ENCODE measurements around the gene GNA15. TPM values are rescaled to one million over a fixed set of nuclear protein-coding genes. Genes with fewer than 3 reads are reported as not detected.
"Not testable (repeated sequence)": the region's sequence is repeated elsewhere in the genome, so short reads cannot be mapped to it uniquely, and the experiment has no call there.

Gene GNA15
- total and polyA plus RNA-seq, 2 donors, result 21.8 to 58.5 TPM

GRCh38 chr19:3149526-3150505, 14.0 kb downstream of the GNA15 start:
- H3K27me3 ChIP-seq (ENCODE audit: control insufficient read depth in 2 of 2, insufficient read depth in 1 of 2, low read length in 1 of 2), result no peaks in the 10 kb centered on the region
- peaks cover 6 to 28% of the 10 kb centered on the region in 2 donors for H3K4me1 ChIP-seq (ENCODE audit: control insufficient read depth in 2 of 2, insufficient read depth in 2 of 2, low read length in 2 of 2)
- no peak overlapping the region for H3K27ac ChIP-seq (ENCODE audit: low read depth in 1 of 2, low read length in 1 of 2)
- DNase-seq (ENCODE audit: low read depth in 6 of 9, low spot score in 9 of 9), result no peak
- peaks cover 2 to 4% of the 10 kb centered on the region in 2 donors for H3K9me3 ChIP-seq (ENCODE audit: control insufficient read depth in 2 of 2, insufficient read depth in 1 of 2, low read length in 1 of 2)
- WGBS, result 94% methylated on average over 35 of the region's 35 CpGs
- peaks cover 59 to 60% of the 10 kb centered on the region in 2 donors for H3K36me3 ChIP-seq (ENCODE audit: control insufficient read depth in 2 of 2, insufficient read depth in 2 of 2, low read length in 1 of 2)
- H3K4me3 ChIP-seq (ENCODE audit: low read length in 2 of 2), result no peak overlapping the region

GRCh38 chr19:3150739-3151329, 15.0 kb downstream of the GNA15 start:
- H3K4me1 ChIP-seq (ENCODE audit: control insufficient read depth in 2 of 2, insufficient read depth in 2 of 2, low read length in 2 of 2), result peaks cover 14 to 34% of the 10 kb centered on the region in 2 donors
- H3K36me3 ChIP-seq (ENCODE audit: control insufficient read depth in 2 of 2, insufficient read depth in 2 of 2, low read length in 1 of 2), result peaks cover 60 to 65% of the 10 kb centered on the region in 2 donors
- 97% methylated on average over 5 of the region's 5 CpGs for WGBS
- no peak for DNase-seq (ENCODE audit: low read depth in 6 of 9, low spot score in 9 of 9)
- no peak overlapping the region for H3K4me3 ChIP-seq (ENCODE audit: low read length in 2 of 2)
- peaks cover 2 to 14% of the 10 kb centered on the region in 2 donors for H3K9me3 ChIP-seq (ENCODE audit: control insufficient read depth in 2 of 2, insufficient read depth in 1 of 2, low read length in 1 of 2)
- no peaks in the 10 kb centered on the region for H3K27me3 ChIP-seq (ENCODE audit: control insufficient read depth in 2 of 2, insufficient read depth in 1 of 2, low read length in 1 of 2)
- H3K27ac ChIP-seq (ENCODE audit: low read depth in 1 of 2, low read length in 1 of 2), result no peak overlapping the region

GRCh38 chr19:3151563-3152418, 16.0 kb downstream of the GNA15 start:
- Histone ChIP-seq H3K4me1 (ENCODE audit: control insufficient read depth in 2 of 2, insufficient read depth in 2 of 2, low read length in 2 of 2) (peaks cover 16 to 35% of the 10 kb centered on the region in 2 donors), H3K36me3 (ENCODE audit: control insufficient read depth in 2 of 2, insufficient read depth in 2 of 2, low read length in 1 of 2) (peaks cover 61 to 69% of the 10 kb centered on the region in 2 donors), H3K9me3 (ENCODE audit: control insufficient read depth in 2 of 2, insufficient read depth in 1 of 2, low read length in 1 of 2) (peaks cover 2 to 16% of the 10 kb centered on the region in 2 donors), H3K4me3 (ENCODE audit: low read length in 2 of 2) (no peak overlapping the region), H3K27ac (ENCODE audit: low read depth in 1 of 2, low read length in 1 of 2) (peak overlapping the region in 1 of 2 donors; percentile 31), H3K27me3 (ENCODE audit: control insufficient read depth in 2 of 2, insufficient read depth in 1 of 2, low read length in 1 of 2) (no peaks in the 10 kb centered on the region)
- WGBS, result 84% methylated on average over 14 of the region's 14 CpGs
- no peak for DNase-seq (ENCODE audit: low read depth in 6 of 9, low spot score in 9 of 9)

- H3K36me3 ChIP-seq (ENCODE audit: control insufficient read depth in 2 of 2, insufficient read depth in 2 of 2, low read length in 1 of 2), result peaks cover 67 to 73% of the 10 kb centered on the region in 2 donors
- H3K4me1 ChIP-seq (ENCODE audit: control insufficient read depth in 2 of 2, insufficient read depth in 2 of 2, low read length in 2 of 2), result peaks cover 16 to 40% of the 10 kb centered on the region in 2 donors
- DNase-seq (ENCODE audit: low read depth in 6 of 9, low spot score in 9 of 9), result no peak
- 97% methylated on average over 3 of the region's 3 CpGs for WGBS
- peaks cover 2 to 16% of the 10 kb centered on the region in 2 donors for H3K9me3 ChIP-seq (ENCODE audit: control insufficient read depth in 2 of 2, insufficient read depth in 1 of 2, low read length in 1 of 2)
- H3K4me3 ChIP-seq (ENCODE audit: low read length in 2 of 2), result no peak overlapping the region
- no peaks in the 10 kb centered on the region for H3K27me3 ChIP-seq (ENCODE audit: control insufficient read depth in 2 of 2, insufficient read depth in 1 of 2, low read length in 1 of 2)
- peak overlapping the region in 1 of 2 donors; percentile 3 for H3K27ac ChIP-seq (ENCODE audit: low read depth in 1 of 2, low read length in 1 of 2)
Measured at GRCh38 chr19:3152419-3152780, 16.6 kb downstream of the GNA15 start.

GRCh38 chr19:3153286-3154230, 17.7 kb downstream of the GNA15 start:
- Histone ChIP-seq H3K27me3 (ENCODE audit: control insufficient read depth in 2 of 2, insufficient read depth in 1 of 2, low read length in 1 of 2) (no peaks in the 10 kb centered on the region), H3K4me1 (ENCODE audit: control insufficient read depth in 2 of 2, insufficient read depth in 2 of 2, low read length in 2 of 2) (peaks cover 16 to 41% of the 10 kb centered on the region in 2 donors), H3K36me3 (ENCODE audit: control insufficient read depth in 2 of 2, insufficient read depth in 2 of 2, low read length in 1 of 2) (peaks cover 69 to 80% of the 10 kb centered on the region in 2 donors), H3K4me3 (ENCODE audit: low read length in 2 of 2) (no peak overlapping the region), H3K9me3 (ENCODE audit: control insufficient read depth in 2 of 2, insufficient read depth in 1 of 2, low read length in 1 of 2) (peaks cover 2 to 16% of the 10 kb centered on the region in 2 donors), H3K27ac (ENCODE audit: low read depth in 1 of 2, low read length in 1 of 2) (no peak overlapping the region)
- no peak for DNase-seq (ENCODE audit: low read depth in 6 of 9, low spot score in 9 of 9)
- 96% methylated on average over 3 of the region's 3 CpGs for WGBS

- DNase-seq (ENCODE audit: low read depth in 6 of 9, low spot score in 9 of 9); H3K4me3 ChIP-seq (ENCODE audit: low read length in 2 of 2); H3K27me3 ChIP-seq (ENCODE audit: control insufficient read depth in 2 of 2, insufficient read depth in 1 of 2, low read length in 1 of 2): not testable (repeated sequence)
- WGBS, result 98% methylated on average over 3 of the region's 3 CpGs
- peaks cover 61 to 74% of the 10 kb centered on the region in 2 donors for H3K36me3 ChIP-seq (ENCODE audit: control insufficient read depth in 2 of 2, insufficient read depth in 2 of 2, low read length in 1 of 2)
- peak overlapping the region; percentile 36 to 84 for H3K27ac ChIP-seq (ENCODE audit: low read depth in 1 of 2, low read length in 1 of 2)
- peaks cover 16 to 40% of the 10 kb centered on the region in 2 donors for H3K4me1 ChIP-seq (ENCODE audit: control insufficient read depth in 2 of 2, insufficient read depth in 2 of 2, low read length in 2 of 2)
- peaks cover 2 to 16% of the 10 kb centered on the region in 2 donors for H3K9me3 ChIP-seq (ENCODE audit: control insufficient read depth in 2 of 2, insufficient read depth in 1 of 2, low read length in 1 of 2)
Measured at GRCh38 chr19:3154447-3154846, 18.6 kb downstream of the GNA15 start.

GRCh38 chr19:3154957-3155736, 19.3 kb downstream of the GNA15 start:
- peaks cover 2 to 22% of the 10 kb centered on the region in 2 donors for H3K9me3 ChIP-seq (ENCODE audit: control insufficient read depth in 2 of 2, insufficient read depth in 1 of 2, low read length in 1 of 2)
- peak in 6 of 9 donors; percentile 76 to 92 (median 84) for DNase-seq (ENCODE audit: low read depth in 6 of 9, low spot score in 9 of 9)
- WGBS, result 38% methylated on average over 21 of the region's 21 CpGs
- peaks cover 61 to 73% of the 10 kb centered on the region in 2 donors for H3K36me3 ChIP-seq (ENCODE audit: control insufficient read depth in 2 of 2, insufficient read depth in 2 of 2, low read length in 1 of 2)
- H3K27ac ChIP-seq (ENCODE audit: low read depth in 1 of 2, low read length in 1 of 2), result peak overlapping the region; percentile 36 to 84
- peak overlapping the region; percentile 30 to 38 for H3K4me3 ChIP-seq (ENCODE audit: low read length in 2 of 2)
- H3K27me3 ChIP-seq (ENCODE audit: control insufficient read depth in 2 of 2, insufficient read depth in 1 of 2, low read length in 1 of 2), result no peaks in the 10 kb centered on the region
- H3K4me1 ChIP-seq (ENCODE audit: control insufficient read depth in 2 of 2, insufficient read depth in 2 of 2, low read length in 2 of 2), result peaks cover 16 to 35% of the 10 kb centered on the region in 2 donors
